ENCODE results near the gene TBC1D2.
"Not testable (repeated sequence)": the region's sequence is repeated elsewhere in the genome, so short reads cannot be mapped to it uniquely, and the experiment has no call there.

GRCh38 chr9:98269652-98270051 lies 14.2 kb upstream of the TBC1D2 start:
- TF ChIP-seq, protein P1, sequence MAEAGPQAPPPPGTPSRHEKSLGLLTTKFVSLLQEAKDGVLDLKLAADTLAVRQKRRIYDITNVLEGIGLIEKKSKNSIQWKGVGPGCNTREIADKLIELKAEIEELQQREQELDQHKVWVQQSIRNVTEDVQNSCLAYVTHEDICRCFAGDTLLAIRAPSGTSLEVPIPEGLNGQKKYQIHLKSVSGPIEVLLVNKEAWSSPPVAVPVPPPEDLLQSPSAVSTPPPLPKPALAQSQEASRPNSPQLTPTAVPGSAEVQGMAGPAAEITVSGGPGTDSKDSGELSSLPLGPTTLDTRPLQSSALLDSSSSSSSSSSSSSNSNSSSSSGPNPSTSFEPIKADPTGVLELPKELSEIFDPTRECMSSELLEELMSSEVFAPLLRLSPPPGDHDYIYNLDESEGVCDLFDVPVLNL (CRISPR knock-in tag; IDR thresholded peaks at IDR 0.05; ENCODE audit: borderline replicate concordance, low read depth): not testable (repeated sequence)
- TF ChIP-seq, protein P2, sequence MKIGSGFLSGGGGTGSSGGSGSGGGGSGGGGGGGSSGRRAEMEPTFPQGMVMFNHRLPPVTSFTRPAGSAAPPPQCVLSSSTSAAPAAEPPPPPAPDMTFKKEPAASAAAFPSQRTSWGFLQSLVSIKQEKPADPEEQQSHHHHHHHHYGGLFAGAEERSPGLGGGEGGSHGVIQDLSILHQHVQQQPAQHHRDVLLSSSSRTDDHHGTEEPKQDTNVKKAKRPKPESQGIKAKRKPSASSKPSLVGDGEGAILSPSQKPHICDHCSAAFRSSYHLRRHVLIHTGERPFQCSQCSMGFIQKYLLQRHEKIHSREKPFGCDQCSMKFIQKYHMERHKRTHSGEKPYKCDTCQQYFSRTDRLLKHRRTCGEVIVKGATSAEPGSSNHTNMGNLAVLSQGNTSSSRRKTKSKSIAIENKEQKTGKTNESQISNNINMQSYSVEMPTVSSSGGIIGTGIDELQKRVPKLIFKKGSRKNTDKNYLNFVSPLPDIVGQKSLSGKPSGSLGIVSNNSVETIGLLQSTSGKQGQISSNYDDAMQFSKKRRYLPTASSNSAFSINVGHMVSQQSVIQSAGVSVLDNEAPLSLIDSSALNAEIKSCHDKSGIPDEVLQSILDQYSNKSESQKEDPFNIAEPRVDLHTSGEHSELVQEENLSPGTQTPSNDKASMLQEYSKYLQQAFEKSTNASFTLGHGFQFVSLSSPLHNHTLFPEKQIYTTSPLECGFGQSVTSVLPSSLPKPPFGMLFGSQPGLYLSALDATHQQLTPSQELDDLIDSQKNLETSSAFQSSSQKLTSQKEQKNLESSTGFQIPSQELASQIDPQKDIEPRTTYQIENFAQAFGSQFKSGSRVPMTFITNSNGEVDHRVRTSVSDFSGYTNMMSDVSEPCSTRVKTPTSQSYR (CRISPR knock-in tag; IDR thresholded peaks at IDR 0.05): not testable (repeated sequence)
- TF ChIP-seq CTCF (IDR thresholded peaks at IDR 0.05); ZNF532 (CRISPR knock-in tag; IDR thresholded peaks at IDR 0.05; ENCODE audit: borderline replicate concordance); CREM (CRISPR knock-in tag; IDR thresholded peaks at IDR 0.05); ZNF671 (CRISPR knock-in tag; IDR thresholded peaks at IDR 0.05); TCF7 (CRISPR knock-in tag; IDR thresholded peaks at IDR 0.05; ENCODE audit: low read depth); TEAD4 (CRISPR knock-in tag; IDR thresholded peaks at IDR 0.05); USF2 (CRISPR knock-in tag; IDR thresholded peaks at IDR 0.05); JUN (CRISPR knock-in tag; IDR thresholded peaks at IDR 0.05); ATF2 (CRISPR knock-in tag; IDR thresholded peaks at IDR 0.05; ENCODE audit: borderline replicate concordance, low read depth): not testable (repeated sequence)
- TF ChIP-seq, protein P3, sequence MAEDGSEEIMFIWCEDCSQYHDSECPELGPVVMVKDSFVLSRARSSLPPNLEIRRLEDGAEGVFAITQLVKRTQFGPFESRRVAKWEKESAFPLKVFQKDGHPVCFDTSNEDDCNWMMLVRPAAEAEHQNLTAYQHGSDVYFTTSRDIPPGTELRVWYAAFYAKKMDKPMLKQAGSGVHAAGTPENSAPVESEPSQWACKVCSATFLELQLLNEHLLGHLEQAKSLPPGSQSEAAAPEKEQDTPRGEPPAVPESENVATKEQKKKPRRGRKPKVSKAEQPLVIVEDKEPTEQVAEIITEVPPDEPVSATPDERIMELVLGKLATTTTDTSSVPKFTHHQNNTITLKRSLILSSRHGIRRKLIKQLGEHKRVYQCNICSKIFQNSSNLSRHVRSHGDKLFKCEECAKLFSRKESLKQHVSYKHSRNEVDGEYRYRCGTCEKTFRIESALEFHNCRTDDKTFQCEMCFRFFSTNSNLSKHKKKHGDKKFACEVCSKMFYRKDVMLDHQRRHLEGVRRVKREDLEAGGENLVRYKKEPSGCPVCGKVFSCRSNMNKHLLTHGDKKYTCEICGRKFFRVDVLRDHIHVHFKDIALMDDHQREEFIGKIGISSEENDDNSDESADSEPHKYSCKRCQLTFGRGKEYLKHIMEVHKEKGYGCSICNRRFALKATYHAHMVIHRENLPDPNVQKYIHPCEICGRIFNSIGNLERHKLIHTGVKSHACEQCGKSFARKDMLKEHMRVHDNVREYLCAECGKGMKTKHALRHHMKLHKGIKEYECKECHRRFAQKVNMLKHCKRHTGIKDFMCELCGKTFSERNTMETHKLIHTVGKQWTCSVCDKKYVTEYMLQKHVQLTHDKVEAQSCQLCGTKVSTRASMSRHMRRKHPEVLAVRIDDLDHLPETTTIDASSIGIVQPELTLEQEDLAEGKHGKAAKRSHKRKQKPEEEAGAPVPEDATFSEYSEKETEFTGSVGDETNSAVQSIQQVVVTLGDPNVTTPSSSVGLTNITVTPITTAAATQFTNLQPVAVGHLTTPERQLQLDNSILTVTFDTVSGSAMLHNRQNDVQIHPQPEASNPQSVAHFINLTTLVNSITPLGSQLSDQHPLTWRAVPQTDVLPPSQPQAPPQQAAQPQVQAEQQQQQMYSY (CRISPR knock-in tag; IDR thresholded peaks at IDR 0.05): not testable (repeated sequence)

Measured in WTC11 (cell line).